GM12872 (cell line): ENCODE data around the gene MYO9A.

Source experiments
- CTCF ChIP-seq: IDR thresholded peaks from 3 replicates; pipeline ENCODE4 v1.5.1; 2011; ENCODE audit warnings: low read depth, mild to moderate bottlenecking, low read length, moderate library complexity; ENCODE audit not compliant: insufficient read depth

The MYO9A gene

GRCh38 chr15:72098040-72098439 lies 19.9 kb downstream of the MYO9A start:
- no peak for TF ChIP-seq CTCF

- no peak for TF ChIP-seq CTCF
These were observed 21.2 kb downstream of the MYO9A start for GRCh38 chr15:72096796-72097195.

- TF ChIP-seq CTCF, result no peak
These were observed 25.3 kb downstream of the MYO9A start for GRCh38 chr15:72092691-72093090.

GRCh38 chr15:72092006-72092405 lies 25.9 kb downstream of the MYO9A start:
- TF ChIP-seq CTCF, result no peak

- TF ChIP-seq CTCF, result no peak
These were observed 30.9 kb downstream of the MYO9A start for GRCh38 chr15:72086920-72087648.

- no peak for TF ChIP-seq CTCF
These were observed 31.8 kb downstream of the MYO9A start for GRCh38 chr15:72086010-72086697.

GRCh38 chr15:72082176-72082575 lies 35.8 kb downstream of the MYO9A start:
- no peak for TF ChIP-seq CTCF
